ENCODE results near the gene PPP3R1. TPM values are rescaled to one million over a fixed set of nuclear protein-coding genes. Genes with fewer than 3 reads are reported as not detected.

The PPP3R1 gene
- total and polyA plus RNA-seq, 2 experiments from 2014 or later, result 7.9 to 49.6 TPM

- H3K36me3 ChIP-seq (ENCODE audit: insufficient read depth), result peaks cover 4% of the 10 kb centered on the region; the same call in 1 of the 2 replicates
- H3K4me2 ChIP-seq, result no peak overlapping the region
- Mint-ChIP-seq H3K9me3 (no peaks in the 10 kb centered on the region), H3K27me3 (ENCODE audit: insufficient read depth, low read depth, poor library complexity) (no peaks in the 10 kb centered on the region), H3K4me3 (no peak overlapping the region), H3K36me3 (ENCODE audit: low read depth) (peaks cover 18% of the 10 kb centered on the region), H3K4me1 (no peaks in the 10 kb centered on the region), H3K27ac (no peak overlapping the region)
- H3K27ac ChIP-seq (ENCODE audit: low read depth), result no peak overlapping the region
- H3K4me1 ChIP-seq (ENCODE audit: insufficient read depth), result no peaks in the 10 kb centered on the region
- ATAC-seq, result no peak
- DNase-seq (ENCODE audit: low spot score), result no peak
- no peaks in the 10 kb centered on the region for H3F3A ChIP-seq (replicated peaks; ENCODE audit: low read depth)
- no peaks in the 10 kb centered on the region for H3K27me3 ChIP-seq (ENCODE audit: insufficient read depth)
- no peaks in the 10 kb centered on the region for H4K20me1 ChIP-seq (replicated peaks; ENCODE audit: insufficient read depth)
- no peaks in the 10 kb centered on the region for H3K79me2 ChIP-seq (replicated peaks; ENCODE audit: insufficient read depth)
- H3K9me2 ChIP-seq (ENCODE audit: insufficient read depth), result no peaks in the 10 kb centered on the region
- H2AFZ ChIP-seq, result no peak overlapping the region
- no peak for TF ChIP-seq NANOG (IDR thresholded peaks at IDR 0.05; ENCODE audit: borderline replicate concordance)
- no peak for TF ChIP-seq ZNF114 (CRISPR knock-in tag; IDR thresholded peaks at IDR 0.05)
- TF ChIP-seq EZH2 (IDR thresholded peaks at IDR 0.05; ENCODE audit: low read depth, unreplicated experiment), result no peak
- TF ChIP-seq, protein P1, sequence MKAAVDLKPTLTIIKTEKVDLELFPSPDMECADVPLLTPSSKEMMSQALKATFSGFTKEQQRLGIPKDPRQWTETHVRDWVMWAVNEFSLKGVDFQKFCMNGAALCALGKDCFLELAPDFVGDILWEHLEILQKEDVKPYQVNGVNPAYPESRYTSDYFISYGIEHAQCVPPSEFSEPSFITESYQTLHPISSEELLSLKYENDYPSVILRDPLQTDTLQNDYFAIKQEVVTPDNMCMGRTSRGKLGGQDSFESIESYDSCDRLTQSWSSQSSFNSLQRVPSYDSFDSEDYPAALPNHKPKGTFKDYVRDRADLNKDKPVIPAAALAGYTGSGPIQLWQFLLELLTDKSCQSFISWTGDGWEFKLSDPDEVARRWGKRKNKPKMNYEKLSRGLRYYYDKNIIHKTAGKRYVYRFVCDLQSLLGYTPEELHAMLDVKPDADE (IDR thresholded peaks at IDR 0.05), result no peak
- no peak for TF ChIP-seq JUNB (IDR thresholded peaks at IDR 0.05; ENCODE audit: unreplicated experiment)
- no peak for TF ChIP-seq POLR2AphosphoS5 (IDR thresholded peaks at IDR 0.05; ENCODE audit: low read depth)
- TF ChIP-seq, protein P2, sequence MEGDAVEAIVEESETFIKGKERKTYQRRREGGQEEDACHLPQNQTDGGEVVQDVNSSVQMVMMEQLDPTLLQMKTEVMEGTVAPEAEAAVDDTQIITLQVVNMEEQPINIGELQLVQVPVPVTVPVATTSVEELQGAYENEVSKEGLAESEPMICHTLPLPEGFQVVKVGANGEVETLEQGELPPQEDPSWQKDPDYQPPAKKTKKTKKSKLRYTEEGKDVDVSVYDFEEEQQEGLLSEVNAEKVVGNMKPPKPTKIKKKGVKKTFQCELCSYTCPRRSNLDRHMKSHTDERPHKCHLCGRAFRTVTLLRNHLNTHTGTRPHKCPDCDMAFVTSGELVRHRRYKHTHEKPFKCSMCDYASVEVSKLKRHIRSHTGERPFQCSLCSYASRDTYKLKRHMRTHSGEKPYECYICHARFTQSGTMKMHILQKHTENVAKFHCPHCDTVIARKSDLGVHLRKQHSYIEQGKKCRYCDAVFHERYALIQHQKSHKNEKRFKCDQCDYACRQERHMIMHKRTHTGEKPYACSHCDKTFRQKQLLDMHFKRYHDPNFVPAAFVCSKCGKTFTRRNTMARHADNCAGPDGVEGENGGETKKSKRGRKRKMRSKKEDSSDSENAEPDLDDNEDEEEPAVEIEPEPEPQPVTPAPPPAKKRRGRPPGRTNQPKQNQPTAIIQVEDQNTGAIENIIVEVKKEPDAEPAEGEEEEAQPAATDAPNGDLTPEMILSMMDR (conservative IDR thresholded peaks at IDR 0.05; ENCODE audit: low read depth in 2 of 2), result no peak
- no peak for TF ChIP-seq REST (IDR thresholded peaks at IDR 0.05; ENCODE audit: unreplicated experiment)
- no peak for TF ChIP-seq STAT1 (IDR thresholded peaks at IDR 0.05; ENCODE audit: unreplicated experiment)
- no peak overlapping the region for H3K4me3 ChIP-seq
These were observed 116.6 kb downstream of the PPP3R1 start for GRCh38 chr2:68135448-68136320.
